GDM1 (cell line): ENCODE results near the gene RNU7-1.
A peak's percentile ranks its signal among the peaks of the same experiment; 100 is the strongest.
"Not testable (repeated sequence)": the region's sequence is repeated elsewhere in the genome, so short reads cannot be mapped to it uniquely, and the experiment has no call there.

ENCODE experiments used
- DNase-seq: peaks from one replicate; lab custom pipeline; 2025; lab: John Stamatoyannopoulos, UW

Gene RNU7-1

DNA sequence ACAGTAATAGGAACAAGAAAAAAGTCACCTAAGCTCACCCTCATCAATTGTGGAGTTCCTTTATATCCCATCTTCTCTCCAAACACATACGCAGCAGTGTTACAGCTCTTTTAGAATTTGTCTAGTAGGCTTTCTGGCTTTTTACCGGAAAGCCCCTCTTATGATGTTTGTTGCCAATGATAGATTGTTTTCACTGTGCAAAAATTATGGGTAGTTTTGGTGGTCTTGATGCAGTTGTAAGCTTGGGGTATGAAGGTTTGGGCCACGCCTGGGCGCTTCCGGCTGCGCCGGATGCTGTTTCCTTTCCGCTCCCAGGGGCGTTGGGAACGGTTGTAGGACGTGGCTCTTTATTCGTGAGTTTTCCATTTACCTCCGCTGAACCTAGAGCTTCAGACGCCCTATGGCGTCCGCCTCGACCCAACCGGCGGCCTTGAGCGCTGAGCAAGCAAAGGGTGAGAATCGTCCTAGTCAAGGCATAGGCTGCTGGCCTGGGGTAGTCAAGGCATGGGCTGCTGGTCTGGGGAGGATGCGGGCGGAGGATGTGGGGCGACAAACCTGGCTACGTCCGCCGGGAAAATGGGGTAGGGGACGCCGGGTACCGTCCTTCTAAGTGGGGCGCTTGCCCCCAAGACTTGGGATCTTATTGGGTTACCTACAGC is at the start of gene RNU7-1, which contains the start of gene C12orf57:
Gene RNU7-1, plus strand, starts transcription at position 95 of the 659 bp plus-strand sequence.
Gene C12orf57, plus strand, starts transcription at position 301 of the 659 bp plus-strand sequence. Its CDS starts 100 bp downstream, at position 401.
- DNase-seq: peak; percentile 84

DNA sequence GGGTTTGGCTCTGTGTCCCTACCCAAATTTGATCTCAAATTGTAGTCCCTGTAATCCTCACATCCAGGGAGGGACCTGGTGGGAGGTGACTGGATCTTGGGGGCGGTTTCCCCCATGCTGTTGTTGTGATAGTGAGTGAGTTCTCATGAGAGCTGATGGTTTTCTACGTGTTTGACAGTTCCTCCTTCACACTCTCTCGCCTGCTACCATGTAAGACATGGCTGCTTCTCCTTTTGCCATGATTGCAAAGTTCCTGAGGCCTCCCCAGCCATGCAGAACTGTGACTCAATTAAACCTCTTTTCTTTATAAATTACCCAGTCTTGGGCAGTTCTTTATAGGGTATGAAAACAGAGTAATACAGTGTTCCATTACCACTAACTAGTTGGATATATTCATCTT is 49.3 kb upstream of the RNU7-1 start:
- DNase-seq: no peak

GRCh38 chr12:6896846-6897435 is 46.7 kb upstream of the RNU7-1 start:
- no peak for DNase-seq

DNA sequence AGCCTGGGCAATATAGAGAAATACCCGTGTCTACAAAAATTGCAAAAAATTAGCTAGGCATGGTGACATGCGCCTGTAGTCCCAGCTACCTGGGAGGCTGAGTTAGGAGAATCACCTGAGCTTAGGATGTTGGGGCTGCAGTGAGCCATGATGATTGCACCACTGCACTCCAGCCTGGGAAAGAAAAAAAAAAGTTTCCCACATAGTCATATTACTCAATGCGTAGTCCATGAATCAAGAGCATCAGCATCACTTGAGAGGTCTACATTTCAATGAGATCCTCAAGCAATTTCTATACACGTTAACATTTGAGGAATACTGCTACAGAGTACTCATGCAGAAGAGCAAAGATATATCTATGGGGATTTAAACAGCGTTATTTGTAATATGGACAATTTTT is 44.2 kb upstream of the RNU7-1 start:
- no peak for DNase-seq

DNA sequence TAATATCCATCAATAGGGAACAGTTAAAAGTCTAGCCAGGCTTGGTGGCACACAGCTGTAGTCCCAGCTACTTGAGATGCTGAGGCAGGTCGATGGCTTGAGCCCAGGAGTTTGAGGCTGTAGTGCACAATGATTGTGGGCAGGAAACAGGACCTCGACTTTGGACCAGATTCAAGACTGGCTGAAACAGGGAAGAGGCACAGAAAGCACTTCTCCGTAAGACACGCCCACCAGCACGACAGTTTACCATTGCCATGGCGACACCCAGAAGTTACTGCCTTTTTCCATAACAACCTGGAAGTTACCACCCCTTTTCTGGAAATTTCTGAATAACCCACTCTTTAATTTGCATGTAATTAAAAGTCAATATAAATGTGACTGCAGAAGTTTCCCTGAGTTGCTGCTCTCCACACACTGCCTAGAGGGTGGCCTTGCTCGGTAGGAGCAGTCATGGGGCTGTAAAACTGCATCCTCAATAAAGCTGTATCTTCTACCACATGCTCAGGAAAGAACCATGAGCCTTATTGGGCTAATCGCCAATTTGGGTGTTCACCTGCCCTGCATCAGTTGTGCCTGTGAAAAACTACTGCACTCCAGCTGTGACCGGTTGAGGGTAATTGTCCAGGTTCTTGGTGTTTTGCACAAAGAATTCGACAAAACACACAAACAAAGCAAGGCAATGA is 43.6 kb upstream of the RNU7-1 start:
- DNase-seq: peak; percentile 63

- no peak for DNase-seq
Observed at GRCh38 chr12:6902448-6902847, 41.2 kb upstream of the RNU7-1 start.

DNA sequence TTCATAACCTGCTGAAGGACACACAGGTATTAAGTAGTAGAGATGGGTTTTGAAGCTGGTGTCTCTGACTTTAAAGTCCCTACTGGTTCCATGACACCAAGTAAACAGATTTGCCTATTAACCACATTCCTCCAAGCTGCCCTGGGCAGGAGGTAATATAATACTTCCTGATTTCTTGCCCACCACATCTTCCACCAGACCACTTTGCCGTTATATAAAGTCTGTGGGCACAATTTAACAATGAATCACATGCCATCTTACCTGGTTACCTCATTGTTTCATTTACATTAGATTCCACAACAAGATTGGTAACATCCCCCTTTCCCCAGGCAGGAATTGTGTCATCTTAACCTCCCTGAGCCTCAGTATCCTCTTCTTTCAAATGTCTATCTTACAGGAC is 39.9 kb upstream of the RNU7-1 start:
- no peak for DNase-seq

- DNase-seq: peak; percentile 85
Observed at GRCh38 chr12:6904280-6905276, 39.0 kb upstream of the RNU7-1 start, which contains the start of gene LRRC23. Gene LRRC23, plus strand, starts transcription at chr12:6904822. Its CDS starts 812 bp downstream, at chr12:6905634.

GRCh38 chr12:6905414-6906040 is 38.1 kb upstream of the RNU7-1 start:
- no peak for DNase-seq

DNA sequence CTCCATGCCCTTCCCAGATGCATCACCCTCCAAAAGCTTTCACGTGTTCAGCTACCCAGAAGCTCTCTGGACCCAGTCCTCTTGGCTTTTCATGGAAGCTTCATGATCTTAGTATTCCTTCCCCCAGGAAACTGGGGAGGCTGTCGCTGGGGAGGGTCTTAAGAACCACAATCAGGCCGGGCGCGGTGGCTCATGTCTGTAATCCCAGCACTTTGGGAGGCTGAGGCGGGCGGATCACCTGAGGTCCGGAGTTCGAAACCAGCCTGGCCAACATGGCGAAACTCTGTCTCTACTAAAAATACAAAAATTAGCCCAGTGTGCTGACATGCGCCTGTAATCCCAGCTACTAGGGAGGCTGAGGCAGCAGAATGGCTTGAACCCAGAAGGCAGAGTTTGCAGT is 35.5 kb upstream of the RNU7-1 start:
- DNase-seq: not testable (repeated sequence)

GRCh38 chr12:6909421-6910145 is 34.0 kb upstream of the RNU7-1 start:
- DNase-seq: no peak

- DNase-seq: no peak
Observed at GRCh38 chr12:6912164-6912935, 31.3 kb upstream of the RNU7-1 start.

DNA sequence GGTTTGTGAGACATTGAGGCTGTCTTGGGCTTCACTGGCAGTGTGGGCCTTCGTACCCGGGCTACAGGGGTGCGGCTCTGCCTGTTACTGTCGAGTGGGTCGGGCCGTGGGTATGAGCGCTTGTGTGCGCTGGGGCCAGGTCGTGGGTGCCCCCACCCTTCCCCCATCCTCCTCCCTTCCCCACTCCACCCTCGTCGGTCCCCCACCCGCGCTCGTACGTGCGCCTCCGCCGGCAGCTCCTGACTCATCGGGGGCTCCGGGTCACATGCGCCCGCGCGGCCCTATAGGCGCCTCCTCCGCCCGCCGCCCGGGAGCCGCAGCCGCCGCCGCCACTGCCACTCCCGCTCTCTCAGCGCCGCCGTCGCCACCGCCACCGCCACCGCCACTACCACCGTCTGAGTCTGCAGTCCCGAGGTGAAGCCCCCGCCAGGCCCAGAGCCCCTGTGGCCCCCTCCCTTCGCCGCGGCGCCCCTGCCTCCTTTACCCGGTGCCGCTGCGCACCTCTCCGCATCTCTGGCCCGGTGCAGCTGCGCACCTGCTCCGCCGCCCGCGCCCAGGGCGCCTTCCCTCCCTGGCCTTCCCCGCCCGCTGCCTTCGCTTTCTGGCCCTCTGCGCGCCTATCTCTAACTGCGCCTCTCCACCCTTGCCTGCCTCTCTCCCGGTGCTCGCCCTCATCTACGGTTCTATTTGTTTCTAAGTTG is 29.2 kb upstream of the RNU7-1 start, which contains the start of gene ENO2:
Gene ENO2, plus strand, starts transcription at position 335 of the 701 bp plus-strand sequence. CDS start 1,253 bp downstream, outside the sequence.
- peak; percentile 44 for DNase-seq

DNA sequence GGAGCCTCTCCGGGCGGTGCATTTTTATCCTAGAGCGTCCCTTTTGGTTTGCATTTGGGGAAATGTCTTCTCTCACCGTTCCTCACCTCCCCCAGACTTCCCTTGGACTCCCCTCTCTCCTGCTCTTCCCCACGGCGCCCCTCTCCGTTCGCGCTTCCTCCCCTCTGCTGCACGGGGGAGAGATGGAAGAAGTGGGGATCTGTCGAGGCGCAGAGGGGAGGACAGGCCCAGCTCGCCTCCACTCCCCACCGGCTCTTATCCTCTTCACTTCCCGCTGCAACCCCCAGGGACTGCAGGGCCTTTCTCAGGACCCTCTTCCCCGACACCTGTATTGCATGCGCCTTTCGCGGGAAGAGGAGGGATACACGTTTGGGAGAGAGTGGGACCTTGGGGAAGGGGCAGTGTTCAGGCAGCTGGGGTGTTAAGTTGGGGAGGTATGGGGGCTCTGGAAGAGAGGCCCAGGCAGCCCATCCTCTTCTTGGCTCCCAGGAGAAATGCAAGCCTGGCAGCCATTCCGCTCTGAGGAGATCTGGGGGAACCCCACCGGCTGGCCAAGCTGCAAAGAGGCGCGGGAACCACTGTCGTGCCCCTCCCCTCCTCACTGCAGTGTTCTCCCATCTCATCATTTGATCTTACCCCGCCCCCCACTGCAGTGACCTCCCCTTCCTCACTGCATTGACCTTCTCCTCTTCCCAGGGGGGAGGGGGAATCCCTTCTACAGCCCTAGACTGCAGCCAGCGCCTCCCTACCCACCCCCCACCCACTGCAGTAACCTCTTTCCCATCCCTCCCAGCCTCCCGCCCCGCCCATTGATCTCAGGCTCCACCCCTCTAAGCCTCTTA is 28.4 kb upstream of the RNU7-1 start:
- DNase-seq: no peak

DNA sequence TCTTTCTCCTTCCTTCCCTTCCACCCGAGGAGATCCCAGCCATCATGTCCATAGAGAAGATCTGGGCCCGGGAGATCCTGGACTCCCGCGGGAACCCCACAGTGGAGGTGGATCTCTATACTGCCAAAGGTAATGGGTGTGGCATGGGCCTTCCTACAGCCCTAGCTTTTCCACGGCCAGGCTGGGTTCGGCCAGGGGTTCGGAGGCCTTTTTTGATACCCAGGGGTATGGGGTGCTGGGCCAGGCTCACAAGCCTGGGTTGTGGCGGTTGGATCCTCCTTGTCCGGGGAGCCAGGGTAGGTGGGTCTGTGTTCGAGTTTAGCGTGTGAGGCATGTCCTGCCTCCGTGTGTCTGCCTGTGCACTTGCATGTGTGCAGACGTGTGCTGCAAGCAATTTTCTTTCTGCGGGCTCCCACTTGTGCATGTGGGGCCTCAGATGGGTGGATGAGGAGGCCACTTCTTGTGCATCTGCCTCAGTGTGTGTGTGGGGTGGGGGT is 27.8 kb upstream of the RNU7-1 start:
- no peak for DNase-seq

DNA sequence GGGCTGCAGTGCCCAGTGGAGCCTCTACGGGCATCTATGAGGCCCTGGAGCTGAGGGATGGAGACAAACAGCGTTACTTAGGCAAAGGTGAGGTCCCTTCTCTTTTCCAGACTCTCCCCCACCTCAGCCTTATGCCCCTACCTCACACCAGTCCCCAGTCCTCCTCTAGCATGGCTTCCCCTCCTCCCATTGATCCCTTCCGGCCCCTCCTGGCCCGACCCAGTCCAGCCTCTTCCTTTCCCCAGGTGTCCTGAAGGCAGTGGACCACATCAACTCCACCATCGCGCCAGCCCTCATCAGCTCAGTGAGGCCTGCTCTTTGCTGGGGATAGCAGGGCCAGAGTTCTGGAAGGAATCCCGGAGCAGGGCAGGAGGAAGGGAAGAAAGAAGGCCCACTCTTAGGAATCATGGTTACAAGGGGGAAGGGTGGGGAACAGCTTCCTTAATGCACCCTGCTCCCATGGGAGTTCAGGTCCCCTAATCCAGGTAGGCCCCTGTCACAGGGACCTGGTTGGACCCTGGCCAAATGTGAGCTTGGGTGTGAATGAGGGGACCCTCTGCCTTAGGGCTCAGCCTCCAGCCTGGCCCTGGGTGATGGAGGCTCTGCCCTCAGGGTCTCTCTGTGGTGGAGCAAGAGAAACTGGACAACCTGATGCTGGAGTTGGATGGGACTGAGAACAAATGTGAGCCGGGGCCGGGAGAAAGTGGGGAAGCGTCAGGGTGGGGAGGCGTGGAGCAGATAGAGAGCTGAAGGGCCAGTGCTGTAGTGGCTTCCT is 27.0 kb upstream of the RNU7-1 start:
- DNase-seq: no peak
